ENCODE results near the gene ARPC2. TPM values are rescaled to one million over a fixed set of nuclear protein-coding genes. Genes with fewer than 3 reads are reported as not detected.

The ARPC2 gene
- total RNA-seq, 4 donors from 2014 or later: 275 to 314 (median 287) TPM

DNA sequence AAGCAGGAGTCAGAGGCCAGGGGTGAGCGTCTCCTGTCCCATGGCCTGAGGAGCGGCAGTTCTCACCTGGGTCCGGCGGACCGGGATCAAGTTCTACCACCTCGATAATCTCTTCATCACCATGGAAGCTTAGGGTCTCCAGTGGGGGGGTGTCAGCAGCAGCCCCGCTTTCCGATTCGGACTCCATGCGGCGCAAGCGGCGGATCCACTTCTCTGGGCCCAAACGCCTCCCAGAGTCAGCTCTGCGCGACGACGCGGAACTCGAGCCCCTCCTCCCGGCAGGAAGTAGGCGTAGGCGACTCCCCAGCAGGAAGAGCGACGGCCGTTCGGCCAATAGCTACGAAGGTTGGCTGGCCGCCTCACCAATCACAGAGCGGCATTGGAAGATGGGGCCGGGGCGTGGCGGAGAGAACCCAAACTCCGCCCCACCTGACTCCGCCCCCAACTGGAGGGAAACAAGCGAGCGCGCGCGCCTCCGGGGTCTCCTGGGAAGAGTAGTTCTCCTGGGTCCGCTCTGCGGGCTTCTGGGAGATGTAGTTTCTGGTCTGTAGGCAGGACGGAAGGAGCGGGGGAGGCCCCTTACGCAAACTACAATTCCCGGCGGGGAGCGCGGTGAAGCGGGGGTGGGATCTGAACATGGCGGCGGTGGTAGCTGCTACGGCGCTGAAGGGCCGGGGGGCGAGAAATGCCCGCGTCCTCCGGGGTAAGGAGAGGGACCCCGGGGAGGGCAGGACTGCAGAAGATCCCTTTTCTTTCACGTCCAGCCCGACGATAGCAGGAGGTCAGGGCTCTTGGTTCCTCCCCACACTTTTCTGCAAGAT lies 53.1 kb downstream of the ARPC2 start, which contains the start of the genes AAMP and PNKD:
Gene AAMP (minus strand): TSS at position 238 of the 821 bp plus-strand sequence. CDS start 51 bp downstream, at position 187.
Gene PNKD (plus strand): TSS at position 620 of the 821 bp plus-strand sequence. CDS start 17 bp downstream, at position 637.
- ATAC-seq: peak; percentile 93
- 0% methylated on average over 1 to 3 of the region's 64 CpGs for WGBS, 2 donors (ENCODE audit: low coverage in 1 of 2)
- peak within 1 kb of the TSS; percentile 13 to 87 (median 83) for H3K27ac ChIP-seq
- H3K9me3 ChIP-seq: no peaks in the 10 kb centered on the region
- H3K27me3 ChIP-seq: no peaks in the 10 kb centered on the region
- H3K36me3 ChIP-seq: peaks cover 0 to 45% of the 10 kb centered on the region in 2 donors
- H3K4me1 ChIP-seq: peaks cover 3 to 68% (median 25%) of the 10 kb centered on the region in 3 donors
- peak within 1 kb of the TSS; percentile 77 to 81 for H3K4me3 ChIP-seq
- TF ChIP-seq, protein P1, sequence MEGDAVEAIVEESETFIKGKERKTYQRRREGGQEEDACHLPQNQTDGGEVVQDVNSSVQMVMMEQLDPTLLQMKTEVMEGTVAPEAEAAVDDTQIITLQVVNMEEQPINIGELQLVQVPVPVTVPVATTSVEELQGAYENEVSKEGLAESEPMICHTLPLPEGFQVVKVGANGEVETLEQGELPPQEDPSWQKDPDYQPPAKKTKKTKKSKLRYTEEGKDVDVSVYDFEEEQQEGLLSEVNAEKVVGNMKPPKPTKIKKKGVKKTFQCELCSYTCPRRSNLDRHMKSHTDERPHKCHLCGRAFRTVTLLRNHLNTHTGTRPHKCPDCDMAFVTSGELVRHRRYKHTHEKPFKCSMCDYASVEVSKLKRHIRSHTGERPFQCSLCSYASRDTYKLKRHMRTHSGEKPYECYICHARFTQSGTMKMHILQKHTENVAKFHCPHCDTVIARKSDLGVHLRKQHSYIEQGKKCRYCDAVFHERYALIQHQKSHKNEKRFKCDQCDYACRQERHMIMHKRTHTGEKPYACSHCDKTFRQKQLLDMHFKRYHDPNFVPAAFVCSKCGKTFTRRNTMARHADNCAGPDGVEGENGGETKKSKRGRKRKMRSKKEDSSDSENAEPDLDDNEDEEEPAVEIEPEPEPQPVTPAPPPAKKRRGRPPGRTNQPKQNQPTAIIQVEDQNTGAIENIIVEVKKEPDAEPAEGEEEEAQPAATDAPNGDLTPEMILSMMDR (IDR thresholded peaks at IDR 0.05): peak in 3 of 4 experiments; percentile 14 to 45 (median 26)
- TF ChIP-seq EP300 (IDR thresholded peaks at IDR 0.05): no peak
- peak; percentile 68 for TF ChIP-seq POLR2AphosphoS5 (IDR thresholded peaks at IDR 0.05)
- peak; percentile 57 to 65 for TF ChIP-seq POLR2A (IDR thresholded peaks at IDR 0.05)

DNA sequence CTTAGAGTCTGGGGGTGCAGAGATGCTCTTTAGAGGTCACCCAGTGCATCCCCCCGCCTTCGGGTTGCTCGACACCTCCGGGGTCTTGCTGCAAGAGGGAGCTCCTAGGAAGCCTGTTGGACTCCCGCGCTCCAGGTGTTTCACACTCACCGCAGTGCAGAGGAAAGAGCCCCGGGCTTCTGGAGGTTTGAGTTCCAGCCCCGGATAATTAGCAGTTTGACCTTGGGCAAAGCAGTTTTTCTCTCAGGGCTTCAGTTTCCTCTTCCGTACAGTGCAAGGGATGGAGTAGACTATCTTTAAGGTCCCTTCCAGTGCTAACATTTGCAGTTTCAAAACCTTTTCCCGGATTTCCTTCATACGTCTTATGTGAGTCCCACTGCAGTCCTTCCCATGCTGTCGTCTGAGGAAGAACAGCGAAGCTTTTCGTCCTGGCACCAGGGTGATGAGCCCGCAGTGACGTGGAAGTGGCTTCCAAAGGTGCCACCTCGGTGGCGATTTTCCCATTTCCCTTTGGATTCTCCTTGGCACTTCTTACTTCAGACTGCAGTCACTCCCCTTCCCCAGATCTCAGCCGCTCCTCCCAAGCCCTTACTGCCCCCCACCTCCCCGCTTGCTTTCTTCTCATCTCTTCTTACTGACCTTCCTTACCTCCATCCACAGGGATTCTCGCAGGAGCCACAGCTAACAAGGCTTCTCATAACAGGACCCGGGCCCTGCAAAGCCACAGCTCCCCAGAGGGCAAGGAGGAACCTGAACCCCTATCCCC lies 53.9 kb downstream of the ARPC2 start:
- peaks cover 3 to 75% (median 25%) of the 10 kb centered on the region in 3 donors for H3K4me1 ChIP-seq

DNA sequence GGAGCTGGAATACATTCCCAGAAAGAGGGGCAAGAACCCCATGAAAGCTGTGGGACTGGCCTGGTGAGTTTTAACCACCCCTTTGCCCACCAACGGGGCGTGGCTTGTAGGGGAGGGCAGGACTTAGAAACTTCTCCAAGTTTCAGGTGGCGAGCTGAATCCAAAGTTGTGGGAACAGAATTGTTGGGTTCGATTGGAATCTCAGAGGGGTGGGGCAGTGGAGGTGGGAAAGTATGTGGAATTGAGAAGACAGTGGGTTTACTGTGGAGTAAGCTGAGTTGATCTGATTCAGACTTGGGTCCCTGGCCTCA lies 54.5 kb downstream of the ARPC2 start:
- H3K4me3 ChIP-seq: peak overlapping the region in 1 of 2 donors; percentile 77
- TF ChIP-seq EP300 (IDR thresholded peaks at IDR 0.05): no peak
- no peak for TF ChIP-seq POLR2AphosphoS5 (IDR thresholded peaks at IDR 0.05)
- TF ChIP-seq POLR2A (IDR thresholded peaks at IDR 0.05): no peak
- TF ChIP-seq, protein P1 (IDR thresholded peaks at IDR 0.05): no peak
- H3K9me3 ChIP-seq: no peaks in the 10 kb centered on the region
- peak overlapping the region in 3 of 4 donors; percentile 79 to 80 (median 80) for H3K27ac ChIP-seq
- 24 to 58% methylated on average over 2 to 3 of the region's 4 CpGs for WGBS, 2 donors (ENCODE audit: low coverage in 1 of 2)
- ATAC-seq: no peak
- no peaks in the 10 kb centered on the region for H3K27me3 ChIP-seq
- peaks cover 0 to 45% of the 10 kb centered on the region in 2 donors for H3K36me3 ChIP-seq
- peaks cover 3 to 78% (median 25%) of the 10 kb centered on the region in 3 donors for H3K4me1 ChIP-seq

More for the DNA sequence above, 53.9 kb downstream of the ARPC2 start:
- H3K36me3 ChIP-seq: peaks cover 0 to 45% of the 10 kb centered on the region in 2 donors
- ATAC-seq: no peak
- no peaks in the 10 kb centered on the region for H3K9me3 ChIP-seq
- peak overlapping the region; percentile 63 to 77 for H3K4me3 ChIP-seq
- TF ChIP-seq, protein P1 (IDR thresholded peaks at IDR 0.05): no peak
- no peak for TF ChIP-seq POLR2A (IDR thresholded peaks at IDR 0.05)
- no peak for TF ChIP-seq EP300 (IDR thresholded peaks at IDR 0.05)
- peak; percentile 4 for TF ChIP-seq POLR2AphosphoS5 (IDR thresholded peaks at IDR 0.05)
- peak overlapping the region; percentile 11 to 80 (median 80) for H3K27ac ChIP-seq
- no peaks in the 10 kb centered on the region for H3K27me3 ChIP-seq
- WGBS, 2 donors (ENCODE audit: low coverage in 1 of 2): 0 to 7% methylated on average over 6 to 9 of the region's 23 CpGs

DNA sequence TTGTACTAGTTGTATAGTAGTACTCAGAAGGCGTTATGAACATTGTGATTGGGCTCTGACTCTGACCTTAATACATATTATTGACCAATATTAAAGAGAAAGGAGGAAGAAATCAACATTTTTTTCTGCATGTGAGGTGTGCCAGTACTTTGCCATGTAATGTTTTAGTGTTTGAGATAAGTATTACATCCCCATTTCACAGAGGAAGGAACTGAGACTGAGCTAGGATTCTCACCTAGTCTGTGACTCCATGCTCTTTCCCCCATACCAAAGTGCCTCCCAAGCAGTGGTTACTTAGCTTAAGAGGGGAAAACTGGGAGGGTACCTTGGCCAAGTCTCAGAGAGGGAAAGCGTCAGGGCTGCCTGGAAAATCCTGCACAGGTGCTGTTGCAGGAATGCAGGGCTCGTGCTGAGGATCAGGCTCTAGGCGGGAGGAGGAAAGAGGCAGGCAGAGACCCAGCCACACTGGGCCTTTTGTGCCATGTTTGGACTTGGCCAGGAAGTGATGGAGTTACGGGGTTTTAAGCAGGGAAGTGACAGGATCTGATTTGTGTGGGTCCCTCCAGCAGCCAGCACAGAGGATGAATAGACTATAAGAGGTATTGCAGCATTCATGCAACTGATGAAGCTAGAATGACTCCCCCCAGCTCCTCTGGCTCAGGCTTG lies 55.0 kb downstream of the ARPC2 start:
- TF ChIP-seq EP300 (IDR thresholded peaks at IDR 0.05) (no peak), POLR2AphosphoS5 (IDR thresholded peaks at IDR 0.05) (peak; percentile 39)
- Histone ChIP-seq H3K27ac (peak overlapping the region in 3 of 4 donors; percentile 79 to 80 (median 80)), H3K4me1 (peaks cover 3 to 75% (median 25%) of the 10 kb centered on the region in 3 donors), H3K4me3 (peak overlapping the region in 1 of 2 donors; percentile 77), H3K27me3 (no peaks in the 10 kb centered on the region), H3K36me3 (peaks cover 0 to 45% of the 10 kb centered on the region in 2 donors), H3K9me3 (no peaks in the 10 kb centered on the region)
- ATAC-seq: no peak
- 29 to 70% methylated on average over 1 to 3 of the region's 5 CpGs for WGBS, 2 donors (ENCODE audit: low coverage in 1 of 2)

Measured in gastroesophageal sphincter (tissue), 4 donors.